Measurements from ENCODE around the gene RPP25L. TPM values are rescaled to one million over a fixed set of nuclear protein-coding genes. Genes with fewer than 3 reads are reported as not detected.

RPP25L gene
- total RNA-seq, 4 donors from 2014 or later, result 3.0 to 65.5 (median 22.1) TPM

DNA sequence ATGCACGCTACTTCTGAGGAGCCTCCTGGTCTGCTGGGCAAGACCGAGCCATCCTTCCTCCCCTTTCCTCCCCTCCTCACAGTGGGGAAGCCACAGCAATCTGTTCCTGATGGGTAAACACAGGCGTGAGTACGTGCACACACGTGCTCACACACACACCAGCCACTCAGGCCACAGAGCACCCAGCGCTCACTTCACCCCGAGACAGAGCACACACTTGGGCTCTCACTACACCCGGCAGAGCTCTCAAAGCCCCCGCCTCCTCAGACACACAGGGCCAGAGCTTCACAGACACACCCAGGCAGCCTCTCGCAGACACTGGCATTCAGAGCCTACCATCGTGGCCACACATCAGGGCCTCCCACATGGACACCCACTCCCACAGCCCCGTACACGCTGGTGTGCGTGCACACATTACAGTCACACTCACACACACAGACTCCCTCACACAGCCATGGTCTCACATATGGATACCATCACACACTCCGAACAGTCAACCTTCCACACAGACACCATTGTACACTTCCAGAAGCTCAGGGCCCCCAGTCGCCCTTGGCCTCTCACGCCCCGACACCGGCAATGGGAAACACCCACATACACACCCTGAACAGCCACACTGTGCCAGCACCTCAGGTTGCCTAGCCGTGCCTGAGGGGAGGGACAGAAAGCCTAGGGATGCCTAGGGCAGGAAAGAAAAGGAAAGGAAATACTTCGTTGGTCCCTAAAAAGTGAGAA, 35.9 kb downstream of the RPP25L start:
- H3K36me3 ChIP-seq, result no peaks in the 10 kb centered on the region
- H3K4me1 ChIP-seq, result peaks cover 0 to 49% (median 18%) of the 10 kb centered on the region in 4 donors
- no peak overlapping the region for H3K4me3 ChIP-seq
- H3K9me3 ChIP-seq, result no peaks in the 10 kb centered on the region
- no peak overlapping the region for H3K27ac ChIP-seq
- TF ChIP-seq, protein P1, sequence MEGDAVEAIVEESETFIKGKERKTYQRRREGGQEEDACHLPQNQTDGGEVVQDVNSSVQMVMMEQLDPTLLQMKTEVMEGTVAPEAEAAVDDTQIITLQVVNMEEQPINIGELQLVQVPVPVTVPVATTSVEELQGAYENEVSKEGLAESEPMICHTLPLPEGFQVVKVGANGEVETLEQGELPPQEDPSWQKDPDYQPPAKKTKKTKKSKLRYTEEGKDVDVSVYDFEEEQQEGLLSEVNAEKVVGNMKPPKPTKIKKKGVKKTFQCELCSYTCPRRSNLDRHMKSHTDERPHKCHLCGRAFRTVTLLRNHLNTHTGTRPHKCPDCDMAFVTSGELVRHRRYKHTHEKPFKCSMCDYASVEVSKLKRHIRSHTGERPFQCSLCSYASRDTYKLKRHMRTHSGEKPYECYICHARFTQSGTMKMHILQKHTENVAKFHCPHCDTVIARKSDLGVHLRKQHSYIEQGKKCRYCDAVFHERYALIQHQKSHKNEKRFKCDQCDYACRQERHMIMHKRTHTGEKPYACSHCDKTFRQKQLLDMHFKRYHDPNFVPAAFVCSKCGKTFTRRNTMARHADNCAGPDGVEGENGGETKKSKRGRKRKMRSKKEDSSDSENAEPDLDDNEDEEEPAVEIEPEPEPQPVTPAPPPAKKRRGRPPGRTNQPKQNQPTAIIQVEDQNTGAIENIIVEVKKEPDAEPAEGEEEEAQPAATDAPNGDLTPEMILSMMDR (IDR thresholded peaks at IDR 0.05), result no peak
- DNase-seq, result peak; percentile 54
- in situ Hi-C loops (cut with MboI; ENCODE audit: low pct_ligation_motif_present in 1 of 4, low pct_unique_long_range_greater_than_20kb in 1 of 4, low sequenced_read_pairs in 3 of 4), result no loop called here
- intact Hi-C loops (cut with DNase I; ENCODE audit: low total_unique reads), result no loop called here
- H3K27me3 ChIP-seq, result peaks cover 43% of the 10 kb centered on the region
- 58 to 59% methylated on average over 2 to 19 of the region's 21 CpGs for WGBS, 2 donors (ENCODE audit: low coverage in 1 of 2)

DNA sequence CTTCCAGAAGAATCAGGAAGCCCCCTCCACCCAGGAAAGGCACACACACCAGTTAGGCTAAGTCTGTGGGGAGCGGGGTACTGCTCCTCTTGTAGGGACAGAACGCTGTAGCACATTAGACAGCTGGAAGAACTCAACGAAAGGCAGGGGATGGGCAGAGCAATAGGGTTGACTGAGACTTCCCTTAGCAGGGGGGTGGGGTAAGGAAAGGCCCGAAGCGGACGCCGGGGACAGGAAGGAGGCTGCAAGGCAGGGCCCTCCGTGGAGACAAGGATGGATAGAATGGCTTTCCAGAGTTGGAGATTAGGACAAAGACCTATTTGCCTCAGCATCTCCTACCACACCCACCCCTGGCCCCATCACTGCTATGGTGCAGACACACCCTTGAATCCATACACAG, 36.7 kb downstream of the RPP25L start:
- 51 to 63% methylated on average over 5 to 8 of the region's 8 CpGs for WGBS, 2 donors (ENCODE audit: low coverage in 1 of 2)
- in situ Hi-C loops (cut with MboI; ENCODE audit: low pct_ligation_motif_present in 1 of 4, low pct_unique_long_range_greater_than_20kb in 1 of 4, low sequenced_read_pairs in 3 of 4), result no loop called here
- intact Hi-C loops (cut with DNase I; ENCODE audit: low total_unique reads), result no loop called here

DNA sequence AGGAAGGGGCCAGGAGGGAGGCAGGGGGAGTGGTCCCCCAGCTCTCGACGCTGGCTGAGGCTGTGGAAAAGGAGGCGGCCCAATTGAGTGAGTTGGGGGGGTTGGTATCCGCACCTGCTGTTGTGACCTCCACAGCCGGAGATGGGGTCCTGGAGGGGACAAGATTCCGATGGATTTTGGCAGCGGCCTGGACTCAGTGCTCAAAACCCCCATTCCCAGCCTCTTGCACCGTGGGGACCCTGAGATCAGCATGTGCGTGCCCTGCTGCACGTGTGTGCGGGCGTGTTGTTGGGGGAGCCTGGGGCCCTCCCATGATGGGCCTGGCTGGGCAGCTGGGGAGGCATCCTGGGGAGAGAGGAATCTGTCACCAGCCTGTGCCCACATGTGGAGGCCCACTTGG, 37.3 kb downstream of the RPP25L start:
- WGBS, 2 donors (ENCODE audit: low coverage in 1 of 2), result 89% methylated on average over 12 of the region's 12 CpGs; no CpG with 5 or more reads in 1 of the 2 donors
- Histone ChIP-seq H3K27me3 (peaks cover 29% of the 10 kb centered on the region), H3K27ac (no peak overlapping the region), H3K9me3 (no peaks in the 10 kb centered on the region), H3K36me3 (no peaks in the 10 kb centered on the region), H3K4me1 (peaks cover 0 to 61% (median 23%) of the 10 kb centered on the region in 4 donors), H3K4me3 (no peak overlapping the region)
- TF ChIP-seq POLR2AphosphoS5 (IDR thresholded peaks at IDR 0.05), result no peak
- TF ChIP-seq, protein P1 (IDR thresholded peaks at IDR 0.05), result no peak
- TF ChIP-seq EP300 (IDR thresholded peaks at IDR 0.05; ENCODE audit: low read depth), result no peak
- no peak for TF ChIP-seq POLR2A (IDR thresholded peaks at IDR 0.05)
- no peak for DNase-seq
- in situ Hi-C loops (cut with MboI; ENCODE audit: low pct_ligation_motif_present in 1 of 4, low pct_unique_long_range_greater_than_20kb in 1 of 4, low sequenced_read_pairs in 3 of 4), result no loop called here
- intact Hi-C loops (cut with DNase I; ENCODE audit: low total_unique reads), result no loop called here

More for the DNA sequence above, 36.7 kb downstream of the RPP25L start:
- TF ChIP-seq POLR2A (IDR thresholded peaks at IDR 0.05) (no peak), POLR2AphosphoS5 (IDR thresholded peaks at IDR 0.05) (no peak), EP300 (IDR thresholded peaks at IDR 0.05; ENCODE audit: low read depth) (no peak)
- TF ChIP-seq, protein P1 (IDR thresholded peaks at IDR 0.05), result no peak
- Histone ChIP-seq H3K9me3 (no peaks in the 10 kb centered on the region), H3K27ac (no peak overlapping the region), H3K36me3 (no peaks in the 10 kb centered on the region), H3K4me1 (peaks cover 0 to 57% (median 22%) of the 10 kb centered on the region in 4 donors), H3K27me3 (peaks cover 36% of the 10 kb centered on the region), H3K4me3 (no peak overlapping the region)
- DNase-seq, result no peak

DNA sequence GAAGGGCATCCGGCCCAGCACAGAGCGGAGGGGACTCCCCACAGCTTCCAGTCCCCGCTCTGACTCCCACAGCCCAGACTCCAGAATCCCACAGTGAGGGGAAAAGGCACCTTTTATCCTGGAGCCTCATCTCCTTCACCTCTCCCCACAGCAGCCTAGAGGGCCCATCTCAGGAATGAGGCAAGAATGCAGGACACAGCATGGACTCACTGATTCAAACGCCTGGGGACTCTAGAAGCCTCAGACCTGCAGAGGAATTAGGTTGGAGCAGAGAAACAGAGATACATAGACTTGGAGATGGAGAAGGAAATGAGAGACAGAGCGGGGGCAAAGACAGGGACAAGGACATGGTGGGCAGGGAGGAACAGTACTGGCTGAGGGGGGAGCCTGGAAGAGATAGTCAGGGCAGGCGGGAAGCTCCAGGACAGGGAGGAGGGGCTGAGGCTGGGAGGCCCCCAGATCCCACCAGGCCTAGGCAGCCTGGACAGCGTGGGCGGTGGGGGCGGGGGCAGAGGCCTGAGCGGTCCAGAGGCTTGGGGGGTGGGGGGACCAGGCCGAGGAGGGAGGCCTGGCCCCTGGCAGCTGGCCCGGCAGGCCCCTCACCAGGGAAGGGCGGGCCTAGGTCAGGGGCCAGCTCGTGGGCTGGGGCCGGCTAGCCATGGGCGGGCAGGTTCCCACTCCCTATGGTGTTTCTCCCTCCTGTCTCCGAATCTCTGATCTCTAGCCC, 38.1 kb downstream of the RPP25L start:
- H3K27me3 ChIP-seq, result peaks cover 21% of the 10 kb centered on the region
- no peaks in the 10 kb centered on the region for H3K36me3 ChIP-seq
- 77 to 82% methylated on average over 3 to 11 of the region's 17 CpGs for WGBS, 2 donors (ENCODE audit: low coverage in 1 of 2)
- in situ Hi-C loops (cut with MboI; ENCODE audit: low pct_ligation_motif_present in 1 of 4, low pct_unique_long_range_greater_than_20kb in 1 of 4, low sequenced_read_pairs in 3 of 4), result no loop called here
- no peak for TF ChIP-seq EP300 (IDR thresholded peaks at IDR 0.05; ENCODE audit: low read depth)
- TF ChIP-seq POLR2A (IDR thresholded peaks at IDR 0.05), result no peak
- TF ChIP-seq, protein P1 (IDR thresholded peaks at IDR 0.05), result no peak
- TF ChIP-seq POLR2AphosphoS5 (IDR thresholded peaks at IDR 0.05), result no peak
- no peaks in the 10 kb centered on the region for H3K9me3 ChIP-seq
- intact Hi-C loops (cut with DNase I; ENCODE audit: low total_unique reads), result no loop called here
- H3K4me3 ChIP-seq, result no peak overlapping the region
- no peak for DNase-seq
- peaks cover 0 to 55% (median 23%) of the 10 kb centered on the region in 4 donors for H3K4me1 ChIP-seq
- no peak overlapping the region for H3K27ac ChIP-seq

All from transverse colon (tissue), 4 donors.